CD8-positive, alpha-beta memory T cell (primary cell): ENCODE data around the gene KRTAP12-3. TPM values are rescaled to one million over a fixed set of nuclear protein-coding genes. Genes with fewer than 3 reads are reported as not detected.
"Not testable (repeated sequence)": the region's sequence is repeated elsewhere in the genome, so short reads cannot be mapped to it uniquely, and the experiment has no call there.

ENCODE experiments used
- CTCF ChIA-PET: fragments of 350-600 bp; sonication (Branson Sonifier 250); formaldehyde crosslinking; loops from one replicate; lab custom pipeline; 2021; ENCODE audit warnings: antibody characterized with exemption; lab: Charles Lee
- POLR2A ChIA-PET: fragments of 350-600 bp; sonication (Branson Sonifier 250); formaldehyde crosslinking; loops from one replicate; lab custom pipeline; 2021; ENCODE audit warnings: antibody characterized with exemption; lab: Charles Lee
- DNase-seq, 5 donors: peaks; one replicate each; pipeline versions ENCODE4 v3.0.0 to v3.0.0-alpha.2; 2020 to 2022; ENCODE audit warnings: mixed read lengths in 1 of 5
- H3K27ac ChIP-seq: one replicate; pipeline ENCODE4 v1.7.0; 2013; ENCODE audit warnings: low read depth, mild to moderate bottlenecking, low read length, moderate library complexity
- H3K27me3 ChIP-seq: 2 replicates; pipeline ENCODE4 v1.7.0; 2013; ENCODE audit warnings: low read length, mild to moderate bottlenecking; ENCODE audit not compliant: insufficient read depth, poor library complexity, severe bottlenecking
- H3K36me3 ChIP-seq: 2 replicates; pipeline ENCODE4 v1.7.0; 2013; ENCODE audit warnings: mild to moderate bottlenecking, low read length, moderate library complexity; ENCODE audit not compliant: insufficient read depth
- H3K4me1 ChIP-seq: 2 replicates; pipeline ENCODE4 v1.7.0; 2013; ENCODE audit warnings: mild to moderate bottlenecking, low read length, moderate library complexity; ENCODE audit not compliant: insufficient read depth
- H3K4me3 ChIP-seq: 2 replicates; pipeline ENCODE4 v1.7.0; 2013; ENCODE audit warnings: mild to moderate bottlenecking, low read length
- H3K9me3 ChIP-seq: 2 replicates; pipeline ENCODE4 v1.7.0; 2013; ENCODE audit warnings: mild to moderate bottlenecking, low read length
- H3K27ac Mint-ChIP-seq, 8 donors: one replicate each; pipeline ENCODE4 v1.8.0; 2020 to 2021; ENCODE audit warnings: mixed read lengths in 8 of 8, mild to moderate bottlenecking in 6 of 8, inconsistent platforms in 3 of 8, moderate library complexity in 3 of 8
- H3K27me3 Mint-ChIP-seq, 2 donors: one replicate each; pipeline ENCODE4 v1.8.0; 2020 to 2021; ENCODE audit warnings: mixed read lengths in 2 of 2, mild to moderate bottlenecking in 1 of 2, moderate library complexity in 1 of 2
- H3K36me3 Mint-ChIP-seq, 3 donors: one replicate each; pipeline ENCODE4 v1.8.0; 2020 to 2021; ENCODE audit warnings: mixed read lengths in 3 of 3, inconsistent platforms in 1 of 3, mild to moderate bottlenecking in 1 of 3
- H3K4me1 Mint-ChIP-seq, 3 donors: one replicate each; pipeline ENCODE4 v1.8.0; 2020 to 2021; ENCODE audit warnings: mixed read lengths in 3 of 3, inconsistent platforms in 1 of 3, mild to moderate bottlenecking in 1 of 3
- H3K4me3 Mint-ChIP-seq, 7 donors: one replicate each; pipeline ENCODE4 v1.8.0; 2020 to 2021; ENCODE audit warnings: mixed read lengths in 7 of 7, mild to moderate bottlenecking in 6 of 7, moderate library complexity in 4 of 7, inconsistent platforms in 2 of 7
- H3K9me3 Mint-ChIP-seq, 5 donors: one replicate each; pipeline ENCODE4 v1.8.0; 2020 to 2022; ENCODE audit warnings: mixed read lengths in 5 of 5, mild to moderate bottlenecking in 3 of 5, moderate library complexity in 2 of 5, inconsistent platforms in 1 of 5
- polyA plus RNA-seq: library from polyadenylated mRNA; unstranded; fragments of 300-500 nt; fragmentation: Illumina TruSeq; gene quantifications from one replicate; pipeline ENCODE4 v1.2.3, GENCODE V29; 2021
- total RNA-seq, 2 experiments: library from RNA; stranded (reverse); gene quantifications; one replicate each; pipeline ENCODE4 v1.2.3, GENCODE V29; 2021

The KRTAP12-3 gene
- total and polyA plus RNA-seq, 3 experiments from 2014 or later: not detected

- POLR2A ChIA-PET: interaction anchor here (1.2 to 1.9 kb wide), 2 partner anchors 35 to 39 kb away, joined by 4 to 23 read pairs; partner anchors contain the start of gene KRTAP12-3
- H3K4me3 ChIP-seq: peak overlapping the region; percentile 5
These were observed 38.8 kb upstream of the KRTAP12-3 start for GRCh38 chr21:44618909-44619308.

DNA sequence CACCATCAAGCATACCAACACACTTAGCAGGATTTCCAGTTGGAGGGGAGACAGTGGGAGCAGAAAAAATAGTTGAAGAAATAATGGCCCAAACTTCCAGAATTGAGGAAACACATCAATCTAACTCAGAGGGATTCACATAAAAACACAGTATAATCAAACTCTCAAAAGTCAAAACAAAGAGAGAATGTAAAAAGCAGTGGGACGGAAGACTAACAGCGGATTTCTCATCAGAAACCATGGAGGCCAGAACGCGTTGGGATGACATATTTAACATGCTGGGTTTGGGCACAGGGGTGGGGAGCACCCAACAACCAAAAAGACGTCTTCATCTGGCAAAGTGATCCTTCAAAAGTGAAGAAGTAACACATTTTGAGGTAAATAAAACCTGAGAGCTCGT, 37.8 kb upstream of the KRTAP12-3 start:
- H3K27ac ChIP-seq: no peak overlapping the region
- Mint-ChIP-seq H3K4me3 (peak overlapping the region in 3 of 7 donors; percentile 18 to 44 (median 20)), H3K27ac (peak overlapping the region in 7 of 8 donors; percentile 44 to 95 (median 91)), H3K4me1 (peaks cover 47 to 60% (median 56%) of the 10 kb centered on the region in 3 donors), H3K9me3 (peaks cover 30 to 49% (median 45%) of the 10 kb centered on the region in 5 donors), H3K36me3 (peaks cover 15 to 48% (median 21%) of the 10 kb centered on the region in 3 donors), H3K27me3 (no peaks in the 10 kb centered on the region)
- no peaks in the 10 kb centered on the region for H3K36me3 ChIP-seq
- DNase-seq: no peak
- ChIA-PET CTCF (interaction anchor here (1.3 to 3.1 kb wide), 5 partner anchors 18 to 110 kb away, joined by 3 to 14 read pairs (median 5); partner anchors contain the start of genes KRTAP10-10 and KRTAP12-3), POLR2A (interaction anchor here (1.9 kb wide), 1 partner anchor 38 kb away, joined by 23 read pairs; the partner anchor contains the start of gene KRTAP12-3)
- no peak overlapping the region for H3K4me3 ChIP-seq
- peaks cover 7% of the 10 kb centered on the region for H3K9me3 ChIP-seq
- H3K27me3 ChIP-seq: no peaks in the 10 kb centered on the region
- H3K4me1 ChIP-seq: peaks cover 47% of the 10 kb centered on the region

More at GRCh38 chr21:44618909-44619308, 38.8 kb upstream of the KRTAP12-3 start:
- H3K36me3 Mint-ChIP-seq: peaks cover 13 to 40% (median 21%) of the 10 kb centered on the region in 3 donors
- H3K27me3 Mint-ChIP-seq: peaks cover 0 to 2% of the 10 kb centered on the region in 2 donors
- CTCF ChIA-PET: interaction anchor here (0.7 to 3.1 kb wide), 10 partner anchors 11 to 175 kb away, joined by 3 to 14 read pairs (median 4); partner anchors contain the start of genes KRTAP10-10, KRTAP10-5 and KRTAP12-3
- peak; percentile 20 to 81 (median 70) for DNase-seq
- Histone ChIP-seq H3K4me1 (peaks cover 47% of the 10 kb centered on the region), H3K36me3 (no peaks in the 10 kb centered on the region), H3K27me3 (no peaks in the 10 kb centered on the region), H3K27ac (peak overlapping the region; percentile 57), H3K9me3 (peaks cover 7% of the 10 kb centered on the region)
- peak overlapping the region; percentile 16 to 86 (median 73) for H3K4me3 Mint-ChIP-seq
- peaks cover 29 to 41% (median 37%) of the 10 kb centered on the region in 5 donors for H3K9me3 Mint-ChIP-seq
- peaks cover 45 to 64% (median 54%) of the 10 kb centered on the region in 3 donors for H3K4me1 Mint-ChIP-seq
- H3K27ac Mint-ChIP-seq: peak overlapping the region; percentile 70 to 95 (median 91)

DNA sequence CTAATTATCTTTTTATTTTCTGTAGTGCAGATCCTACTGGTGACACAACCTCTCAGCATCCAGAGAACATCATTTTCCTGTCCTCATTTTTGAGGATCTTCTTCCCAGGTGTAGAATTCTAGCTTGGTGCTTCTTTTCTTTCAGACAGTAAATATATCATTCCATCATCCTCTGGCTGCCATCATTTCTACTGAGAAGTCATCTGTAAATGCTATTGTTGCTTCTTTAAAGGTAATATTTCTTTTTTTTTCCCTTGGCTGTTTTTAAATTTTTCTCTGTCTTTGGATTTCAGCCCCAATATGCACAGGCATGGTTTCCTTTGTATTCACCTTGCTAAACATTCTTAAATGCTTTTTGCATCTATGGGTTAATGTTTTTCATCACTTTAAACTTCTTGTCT, 34.2 kb upstream of the KRTAP12-3 start:
- no peaks in the 10 kb centered on the region for H3K36me3 ChIP-seq
- H3K27me3 ChIP-seq: no peaks in the 10 kb centered on the region
- Mint-ChIP-seq H3K4me3 (peak overlapping the region in 1 of 7 donors; percentile 32), H3K9me3 (peaks cover 30 to 49% (median 45%) of the 10 kb centered on the region in 5 donors), H3K27ac (peak overlapping the region in 1 of 8 donors; percentile 12), H3K4me1 (peaks cover 44 to 52% (median 47%) of the 10 kb centered on the region in 3 donors), H3K36me3 (peaks cover 13 to 48% (median 21%) of the 10 kb centered on the region in 3 donors), H3K27me3 (no peaks in the 10 kb centered on the region)
- H3K4me1 ChIP-seq: peaks cover 27% of the 10 kb centered on the region
- ChIA-PET POLR2A (no interaction called here), CTCF (no interaction called here)
- H3K27ac ChIP-seq: no peak overlapping the region
- H3K4me3 ChIP-seq: no peak overlapping the region
- no peak for DNase-seq
- peaks cover 7% of the 10 kb centered on the region for H3K9me3 ChIP-seq

- Mint-ChIP-seq H3K4me1 (peaks cover 40 to 53% (median 41%) of the 10 kb centered on the region in 3 donors), H3K36me3 (peaks cover 5 to 39% (median 13%) of the 10 kb centered on the region in 3 donors), H3K4me3 (peak overlapping the region in 2 of 7 donors; percentile 34 to 54), H3K27ac (peak overlapping the region in 3 of 8 donors; percentile 66 to 85 (median 72)), H3K9me3 (peaks cover 18 to 43% (median 36%) of the 10 kb centered on the region in 5 donors), H3K27me3 (no peaks in the 10 kb centered on the region)
- Histone ChIP-seq H3K36me3 (no peaks in the 10 kb centered on the region), H3K4me3 (no peak overlapping the region), H3K27me3 (no peaks in the 10 kb centered on the region), H3K27ac (no peak overlapping the region), H3K4me1 (peaks cover 30% of the 10 kb centered on the region), H3K9me3 (peaks cover 7% of the 10 kb centered on the region)
- DNase-seq: no peak
- POLR2A ChIA-PET: no interaction called here
- CTCF ChIA-PET: interaction anchor here (0.9 to 2.1 kb wide), 3 partner anchors 32 to 115 kb away, joined by 3 to 7 read pairs (median 3); partner anchors contain the start of gene KRTAP12-3
These were observed 32.0 kb upstream of the KRTAP12-3 start for GRCh38 chr21:44625756-44626155.

DNA sequence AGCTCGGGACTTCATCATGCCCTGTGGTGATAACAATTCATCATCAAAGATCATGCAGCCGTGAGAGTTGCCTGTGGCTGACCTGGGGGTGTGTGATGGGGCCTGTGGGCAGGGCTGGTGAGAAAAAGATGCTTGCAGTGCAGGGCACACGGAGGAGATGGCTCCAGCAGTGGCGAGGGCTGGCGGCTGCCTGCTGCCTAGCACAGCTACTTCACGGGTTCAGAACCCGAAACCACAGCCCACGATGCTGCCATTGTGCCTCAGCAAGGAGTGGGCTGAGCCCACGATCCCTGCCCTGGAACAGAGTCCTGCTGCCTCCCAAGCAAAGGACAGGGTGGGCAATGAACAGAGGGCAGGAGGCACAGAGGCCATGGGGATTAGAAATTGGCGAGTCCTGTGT, 31.5 kb upstream of the KRTAP12-3 start:
- DNase-seq: peak in 2 of 5 donors; percentile 13 to 47

DNA sequence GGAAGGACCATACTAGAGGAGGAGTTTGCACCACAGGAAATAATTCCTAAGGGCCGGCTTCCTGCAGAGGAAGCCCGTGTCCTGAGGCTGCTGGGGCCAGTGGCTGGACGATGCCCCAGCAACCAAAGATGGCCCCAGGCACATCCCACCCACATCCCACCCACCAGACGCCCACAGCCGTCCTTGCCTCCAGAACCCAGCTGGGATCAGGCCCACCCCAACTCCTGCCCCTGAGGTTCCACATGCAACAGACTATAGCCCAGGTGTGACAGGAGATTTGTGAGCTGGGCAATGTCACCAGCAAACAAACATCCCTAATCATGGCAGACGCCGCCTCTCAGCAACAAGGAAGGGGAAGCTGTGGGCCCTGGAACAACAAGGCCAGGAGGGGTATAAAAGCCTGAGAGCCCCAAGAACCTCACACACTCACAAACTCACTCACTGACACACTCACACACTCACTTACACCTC, 31.0 kb upstream of the KRTAP12-3 start, which contains the start of gene KRTAP10-9:
TSS of gene KRTAP10-9 (plus strand) at position 421 of the 471 bp plus-strand sequence. CDS start 79 bp downstream, outside the sequence.
- POLR2A ChIA-PET: no interaction called here

More for the DNA sequence above, 31.5 kb upstream of the KRTAP12-3 start:
- H3K27me3 Mint-ChIP-seq: no peaks in the 10 kb centered on the region
- peaks cover 7 to 42% (median 15%) of the 10 kb centered on the region in 3 donors for H3K36me3 Mint-ChIP-seq
- ChIA-PET CTCF (interaction anchor here (0.9 to 2.1 kb wide), 3 partner anchors 31 to 116 kb away, joined by 3 to 7 read pairs (median 3); partner anchors contain the start of gene KRTAP12-3), POLR2A (no interaction called here)
- H3K9me3 ChIP-seq: peaks cover 7% of the 10 kb centered on the region
- peaks cover 20 to 44% (median 40%) of the 10 kb centered on the region in 5 donors for H3K9me3 Mint-ChIP-seq
- peaks cover 44 to 58% (median 46%) of the 10 kb centered on the region in 3 donors for H3K4me1 Mint-ChIP-seq
- H3K4me3 ChIP-seq: no peak overlapping the region
- no peak overlapping the region for H3K27ac ChIP-seq
- peak overlapping the region in 6 of 7 donors; percentile 10 to 72 (median 55) for H3K4me3 Mint-ChIP-seq
- peak overlapping the region in 6 of 8 donors; percentile 54 to 85 (median 78) for H3K27ac Mint-ChIP-seq
- no peaks in the 10 kb centered on the region for H3K36me3 ChIP-seq
- H3K27me3 ChIP-seq: no peaks in the 10 kb centered on the region
- peaks cover 30% of the 10 kb centered on the region for H3K4me1 ChIP-seq

GRCh38 chr21:44627181-44627822, 30.4 kb upstream of the KRTAP12-3 start:
- Mint-ChIP-seq H3K4me1 (peaks cover 44 to 59% (median 46%) of the 10 kb centered on the region in 3 donors), H3K36me3 (peaks cover 9 to 46% (median 20%) of the 10 kb centered on the region in 3 donors), H3K9me3 (peaks cover 28 to 52% (median 46%) of the 10 kb centered on the region in 5 donors), H3K4me3 (peak overlapping the region in 2 of 7 donors; percentile 15 to 22), H3K27ac (peak overlapping the region in 5 of 8 donors; percentile 29 to 83 (median 66))
- DNase-seq, H3K36me3 ChIP-seq, H3K9me3 ChIP-seq, H3K27me3 ChIP-seq, H3K27ac ChIP-seq, CTCF ChIA-PET, H3K4me3 ChIP-seq, H3K27me3 Mint-ChIP-seq: not testable (repeated sequence)
- POLR2A ChIA-PET: interaction anchor here (0.7 kb wide), 1 partner anchor 27 kb away, joined by 3 read pairs; the partner anchor contains the start of gene KRTAP12-4
- H3K4me1 ChIP-seq: peaks cover 30% of the 10 kb centered on the region

More for the DNA sequence above, 31.0 kb upstream of the KRTAP12-3 start, which contains the start of gene KRTAP10-9:
- peak within 1 kb of the TSS in 6 of 8 donors; percentile 54 to 85 (median 80) for H3K27ac Mint-ChIP-seq
- no peak for DNase-seq
- Histone ChIP-seq H3K36me3 (no peaks in the 10 kb centered on the region), H3K27me3 (no peaks in the 10 kb centered on the region), H3K4me3 (no peak within 1 kb of the TSS), H3K4me1 (peaks cover 30% of the 10 kb centered on the region), H3K27ac (no peak within 1 kb of the TSS), H3K9me3 (peaks cover 7% of the 10 kb centered on the region)
- peak within 1 kb of the TSS in 6 of 7 donors; percentile 10 to 72 (median 55) for H3K4me3 Mint-ChIP-seq
- no peaks in the 10 kb centered on the region for H3K27me3 Mint-ChIP-seq
- peaks cover 44 to 59% (median 46%) of the 10 kb centered on the region in 3 donors for H3K4me1 Mint-ChIP-seq
- CTCF ChIA-PET: interaction anchor here (0.9 kb wide), 1 partner anchor 31 kb away, joined by 3 read pairs; the partner anchor contains the start of gene KRTAP12-3
- H3K36me3 Mint-ChIP-seq: peaks cover 8 to 44% (median 18%) of the 10 kb centered on the region in 3 donors
- peaks cover 22 to 48% (median 43%) of the 10 kb centered on the region in 5 donors for H3K9me3 Mint-ChIP-seq
